GM18951 (cell line): ENCODE results near the gene DRD4.

ENCODE experiments used
- POLR2A ChIP-seq: IDR thresholded peaks from 4 replicates; pipeline ENCODE4 v1.6.1; 2011; ENCODE audit warnings: mild to moderate bottlenecking; ENCODE audit not compliant: insufficient read length, insufficient read depth; ENCODE audit errors: extremely low read depth
- in situ Hi-C: fragments of 300-500 bp; cut with MboI; formaldehyde crosslinking; loops from one replicate; pipeline ENCODE4 v1.12.0; 2022; ENCODE audit warnings: low sequenced_read_pairs, mixed read lengths, inconsistent platforms; ENCODE audit not compliant: unreplicated experiment

The DRD4 gene

DNA sequence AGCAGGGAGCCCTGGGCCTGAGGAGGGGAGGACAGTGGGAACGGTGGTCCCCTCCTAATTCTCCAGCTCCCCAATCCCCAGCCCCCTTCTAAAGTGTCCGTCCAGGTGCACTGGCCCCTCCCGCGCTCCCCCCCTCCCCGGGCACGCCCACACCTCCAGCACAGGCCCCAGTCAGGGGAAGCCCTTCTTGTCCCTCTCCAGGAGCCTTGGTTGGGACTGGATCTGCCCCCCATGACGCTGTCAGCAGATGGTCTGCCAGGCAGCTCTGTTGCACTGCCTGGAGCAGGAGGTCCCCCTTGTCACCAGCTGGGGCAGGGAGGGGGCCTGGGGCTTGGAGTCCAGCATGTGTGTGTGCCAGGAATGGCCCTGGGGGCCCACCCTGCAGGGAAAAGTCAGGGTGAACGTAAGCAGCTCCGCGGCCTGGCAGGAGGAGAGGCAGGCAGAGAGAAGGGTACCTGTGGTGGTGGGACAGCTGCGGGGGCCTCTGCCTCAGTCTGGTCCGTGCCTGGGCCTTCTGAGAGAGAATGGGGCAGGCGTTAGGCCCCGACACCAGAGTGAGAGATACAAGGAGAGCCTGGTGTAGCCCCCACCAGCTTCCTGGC is 22.9 kb upstream of the DRD4 start:
- TF ChIP-seq POLR2A: no peak
- in situ Hi-C loops: no loop called here

DNA sequence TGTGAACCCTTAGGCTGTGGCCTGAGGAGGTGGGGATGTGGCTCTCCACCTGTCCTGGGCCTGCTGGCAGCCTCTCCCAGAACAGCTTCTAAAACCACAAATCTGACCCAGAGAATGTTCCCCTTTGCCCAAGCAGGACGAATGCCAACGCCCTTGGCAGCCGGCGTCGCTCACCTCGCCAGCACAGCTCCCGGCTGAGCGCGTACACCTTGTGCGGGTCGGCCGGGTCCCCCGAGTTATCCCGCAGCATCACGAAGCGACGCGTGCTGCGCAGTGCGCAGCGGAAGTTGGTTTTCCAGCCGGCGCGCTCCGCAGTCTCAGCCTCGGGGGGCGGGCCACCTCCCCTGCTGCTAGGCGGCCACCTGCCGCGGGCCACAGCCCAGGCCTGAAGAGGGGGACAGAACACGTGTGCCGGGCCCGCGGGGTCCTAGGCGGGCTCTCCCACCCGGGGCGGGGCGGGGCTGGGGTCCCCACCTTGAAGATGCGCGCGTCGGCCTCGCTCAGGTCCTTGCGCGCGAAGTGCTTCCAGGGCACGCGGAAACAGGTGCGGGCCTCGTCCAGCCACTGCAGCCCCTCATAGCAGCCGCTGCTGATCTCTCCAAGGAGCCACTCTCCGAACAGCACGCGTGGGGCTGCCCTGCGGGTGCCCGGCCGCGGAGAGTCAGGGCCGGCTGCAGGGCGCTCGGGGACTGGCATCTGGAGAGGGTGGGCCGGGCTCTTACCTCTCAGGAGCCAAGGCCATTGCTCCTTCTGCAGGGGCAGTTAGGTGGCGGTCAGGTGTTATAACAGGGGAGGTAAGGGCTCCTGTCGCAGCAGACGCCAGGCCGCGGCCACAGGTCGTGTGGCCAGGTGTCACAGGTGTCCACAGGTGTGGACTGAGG is 22.2 kb upstream of the DRD4 start:
- in situ Hi-C loops: no loop called here
- TF ChIP-seq POLR2A: no peak

DNA sequence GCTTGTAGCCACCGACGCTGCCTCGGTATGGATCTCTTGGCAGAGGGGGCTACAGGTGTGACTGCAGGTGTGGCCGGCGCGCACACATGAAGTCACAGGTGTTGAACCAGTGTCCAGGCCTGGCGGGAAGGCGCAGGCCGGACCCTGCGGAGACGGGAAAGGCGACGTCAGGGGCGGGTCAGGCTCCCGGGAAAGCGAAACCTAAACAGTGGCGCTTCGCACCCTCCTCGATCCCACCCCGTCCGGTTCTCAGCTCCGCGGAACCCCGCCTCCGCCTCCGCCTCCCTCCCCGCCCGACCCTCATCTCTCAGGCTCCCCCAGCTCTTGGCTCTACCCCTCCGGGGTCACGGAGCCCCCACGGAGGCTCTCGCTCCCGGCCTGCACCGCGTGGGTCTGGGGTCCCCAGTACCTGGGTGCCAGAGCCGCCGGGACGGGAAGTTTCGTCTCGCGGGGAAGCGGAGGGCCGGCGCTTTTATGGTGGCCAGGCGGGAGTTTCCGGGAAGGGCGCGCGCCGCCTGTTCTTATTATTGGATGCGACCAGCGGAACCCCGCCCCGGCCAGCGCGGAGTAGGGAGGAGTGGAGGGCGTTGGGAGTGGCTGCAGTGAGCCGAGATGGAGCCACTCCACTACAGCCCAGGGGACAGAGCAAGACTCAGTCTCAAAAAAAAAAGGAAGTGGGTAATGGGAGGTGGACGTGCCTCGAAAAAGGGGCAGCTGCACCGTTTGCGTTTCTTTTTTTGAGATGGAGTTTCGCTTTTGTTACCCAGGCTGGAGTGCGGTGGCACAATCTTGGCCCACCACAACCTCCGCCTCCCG is 21.4 kb upstream of the DRD4 start, which contains the start of gene IRF7:
TSS of gene IRF7 (minus strand) at position 447 of the 816 bp plus-strand sequence. CDS start 586 bp downstream, outside the sequence.
- in situ Hi-C loops: no loop called here
- TF ChIP-seq POLR2A: peak; percentile 99

DNA sequence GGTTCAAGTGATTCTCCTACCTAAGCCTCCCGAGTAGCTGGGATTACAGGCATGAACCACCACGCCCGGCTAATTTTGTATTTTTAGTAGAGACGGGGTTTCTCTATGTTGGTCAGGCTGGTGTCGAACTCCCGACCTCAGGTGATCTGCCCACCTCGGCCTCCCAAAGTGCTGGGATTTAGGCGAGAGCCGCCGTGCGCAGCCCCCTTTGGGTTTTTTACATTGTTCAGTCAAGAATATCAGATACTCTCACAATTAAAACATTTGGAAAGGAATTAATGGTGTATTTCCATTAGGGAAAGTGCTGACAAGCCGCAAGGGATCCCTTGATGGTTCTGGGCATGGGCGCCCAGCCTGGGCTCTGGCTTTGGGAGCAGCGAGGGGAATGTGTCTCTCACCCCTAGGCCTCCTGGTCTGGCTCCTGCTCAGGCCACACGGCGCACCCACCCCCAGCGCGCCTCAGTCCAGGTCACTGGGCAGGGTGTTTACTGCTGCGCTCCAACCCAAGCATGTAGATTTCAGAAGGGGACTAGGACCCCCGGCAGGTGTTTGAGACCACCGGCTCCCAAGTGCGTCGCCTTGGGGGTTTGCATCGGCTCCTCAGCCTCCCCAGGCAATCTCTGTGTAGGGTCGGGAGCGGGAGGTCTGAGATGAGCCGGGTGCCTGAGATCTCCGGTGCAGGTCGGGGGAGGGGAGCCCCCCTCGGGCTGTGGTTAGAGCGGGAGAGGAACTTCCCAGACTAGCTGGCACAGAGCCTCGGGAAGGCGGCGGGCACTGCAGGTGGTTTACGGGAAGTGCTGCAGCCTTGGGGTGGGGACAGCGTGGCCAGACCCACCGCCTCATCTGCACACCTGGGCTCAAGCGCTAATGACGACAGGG is 20.5 kb upstream of the DRD4 start:
- in situ Hi-C loops: no loop called here
- no peak for TF ChIP-seq POLR2A

DNA sequence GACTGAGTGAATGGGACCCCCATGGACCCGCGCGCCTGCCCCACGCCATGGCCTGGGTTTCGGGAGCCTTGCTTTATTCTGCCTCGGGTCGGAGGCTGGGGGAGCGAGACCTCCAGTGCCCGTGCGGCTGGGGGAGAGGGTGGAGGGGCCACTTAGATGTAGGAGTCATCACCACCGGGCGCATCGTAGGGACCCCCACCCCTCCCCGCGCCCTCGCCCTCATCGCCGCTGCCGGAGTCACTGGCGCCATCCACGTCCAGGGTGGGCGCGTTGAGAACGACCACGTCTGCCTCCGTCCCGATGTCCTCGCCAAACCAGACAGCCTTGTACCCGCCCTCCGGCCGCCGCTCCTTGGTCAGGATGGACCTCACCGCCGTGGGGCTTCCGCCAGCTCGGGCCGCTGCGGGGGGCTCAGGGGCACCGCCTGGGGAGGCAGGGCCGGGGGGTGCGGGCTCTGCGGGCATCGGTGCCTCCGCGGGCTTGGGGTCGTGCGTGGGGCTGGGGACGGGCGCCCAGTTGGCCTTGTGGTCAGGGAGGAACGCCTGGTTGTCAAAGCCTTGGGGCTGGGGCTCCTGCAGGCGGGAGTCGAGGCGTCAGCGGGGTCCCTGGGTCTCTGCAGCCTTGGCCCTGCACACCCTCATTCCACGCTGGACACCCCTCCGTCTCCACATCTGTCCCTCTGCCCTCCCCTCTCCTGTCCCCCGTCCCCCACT is 19.7 kb upstream of the DRD4 start:
- in situ Hi-C loops: no loop called here
- TF ChIP-seq POLR2A: no peak

DNA sequence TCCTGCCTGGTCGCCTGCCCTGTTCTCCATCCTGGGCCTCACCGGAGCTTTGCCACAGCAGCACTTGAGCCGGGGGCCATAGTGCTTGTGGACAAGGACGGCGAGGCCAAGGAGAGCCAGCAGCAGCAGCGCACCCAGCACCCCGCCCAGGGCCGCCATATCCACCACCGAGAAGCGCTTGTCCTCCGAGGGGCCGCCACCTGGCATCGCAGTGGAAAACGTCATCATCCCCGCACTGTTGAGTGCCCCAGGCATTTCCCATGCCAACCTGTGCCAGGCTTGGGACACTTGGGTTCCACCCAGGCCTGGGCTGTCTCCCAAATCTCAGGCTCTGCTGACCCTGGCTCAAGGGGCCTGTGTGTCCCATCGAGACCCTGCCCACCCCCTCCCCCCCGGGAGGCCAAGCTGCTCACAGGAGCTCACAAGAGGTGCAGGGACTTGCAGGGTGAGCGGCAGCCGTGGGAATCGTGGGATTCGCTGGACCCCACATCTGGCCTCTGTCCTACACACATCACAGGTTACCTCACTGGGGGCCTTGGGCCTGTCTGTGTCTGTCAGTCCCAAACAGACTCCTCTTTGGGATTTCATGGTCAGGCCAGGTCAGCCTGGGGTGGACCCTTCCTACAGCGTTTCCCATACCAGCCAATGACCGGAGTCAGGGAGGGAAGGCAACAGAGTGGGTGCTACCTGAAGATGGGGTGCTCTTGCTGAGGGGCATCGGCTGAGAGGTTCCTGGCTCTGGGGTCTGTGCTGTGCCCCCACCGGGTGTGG is 19.0 kb upstream of the DRD4 start:
- TF ChIP-seq POLR2A: no peak
- in situ Hi-C loops: no loop called here

DNA sequence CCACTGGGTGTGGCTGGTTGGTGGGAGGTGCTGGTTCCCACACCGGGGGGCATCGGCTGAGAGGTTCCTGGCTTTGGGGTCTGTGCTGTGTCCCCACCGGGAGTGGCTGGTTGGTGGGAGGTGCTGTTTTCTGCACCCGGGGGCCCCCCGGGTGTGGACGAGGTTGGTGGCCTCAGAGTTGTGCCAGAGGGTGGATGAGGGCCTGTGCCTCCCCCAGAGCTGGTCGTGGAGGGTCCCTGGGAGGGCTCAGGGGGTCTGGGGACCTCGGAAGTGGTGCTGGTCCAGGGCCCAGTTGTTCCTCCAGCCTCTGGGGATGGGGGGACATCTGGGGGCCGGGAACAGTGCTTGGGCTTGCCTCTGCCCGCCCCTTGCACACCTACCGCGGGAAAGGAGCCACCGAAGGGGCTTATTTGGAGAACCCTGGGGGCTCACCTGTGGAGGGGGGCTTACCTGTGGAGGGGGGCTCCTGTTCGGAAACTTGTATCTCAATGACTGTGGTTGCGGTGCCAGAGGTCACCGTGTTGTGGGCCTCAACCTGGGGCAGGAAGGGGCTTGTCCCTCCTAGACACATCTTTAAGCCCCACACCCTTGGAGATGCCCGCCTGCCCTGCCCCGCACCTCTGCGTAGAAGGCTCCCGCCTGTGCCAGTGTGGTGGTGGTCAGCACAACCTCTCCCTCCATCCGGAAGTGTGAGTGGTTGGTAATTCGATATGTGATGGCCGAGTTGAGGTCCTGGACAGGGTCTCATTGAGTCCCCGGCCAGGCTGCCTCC is 18.0 kb upstream of the DRD4 start:
- in situ Hi-C loops: no loop called here
- no peak for TF ChIP-seq POLR2A

DNA sequence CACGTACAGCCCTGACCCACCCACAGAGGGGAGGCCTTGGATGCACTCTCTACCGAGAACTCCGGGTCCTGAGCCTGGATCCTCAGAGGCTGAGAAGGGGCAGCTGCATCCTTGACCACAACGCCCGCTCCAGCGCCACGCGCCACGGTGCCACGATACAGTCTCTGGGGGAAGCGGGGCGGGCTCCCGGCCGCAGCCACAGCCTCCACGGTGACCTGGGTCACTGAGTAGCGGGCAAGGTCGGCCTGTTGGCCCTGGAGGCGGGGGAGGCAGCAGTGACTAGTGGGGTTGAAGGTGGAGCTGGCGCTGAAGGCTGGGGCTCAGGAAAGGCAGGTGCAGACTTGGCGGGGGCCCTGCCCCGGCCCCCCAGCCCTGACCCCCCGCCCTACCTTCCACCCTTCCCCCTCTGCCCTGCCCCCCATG is 17.4 kb upstream of the DRD4 start:
- in situ Hi-C loops: no loop called here
- no peak for TF ChIP-seq POLR2A

DNA sequence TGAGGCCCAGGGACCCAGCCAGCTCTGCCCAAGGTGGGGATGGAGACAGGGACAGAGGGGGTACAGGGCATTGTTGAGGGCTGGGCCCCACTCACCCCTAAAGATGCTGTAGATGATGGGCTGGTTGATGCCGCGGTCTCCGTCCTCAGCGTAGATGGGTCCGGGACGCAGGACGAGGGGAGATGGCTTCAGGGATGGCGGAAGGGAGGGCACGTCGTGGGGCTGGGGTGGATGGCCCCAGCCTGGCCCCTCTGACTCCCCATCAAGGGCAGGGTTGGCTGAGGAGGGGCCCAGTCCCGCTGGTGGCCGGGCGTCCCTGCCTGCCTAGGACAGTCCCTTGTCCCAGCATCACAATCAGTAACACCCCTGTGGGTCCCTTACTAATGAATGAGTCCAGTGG is 16.9 kb upstream of the DRD4 start:
- no peak for TF ChIP-seq POLR2A
- in situ Hi-C loops: no loop called here

DNA sequence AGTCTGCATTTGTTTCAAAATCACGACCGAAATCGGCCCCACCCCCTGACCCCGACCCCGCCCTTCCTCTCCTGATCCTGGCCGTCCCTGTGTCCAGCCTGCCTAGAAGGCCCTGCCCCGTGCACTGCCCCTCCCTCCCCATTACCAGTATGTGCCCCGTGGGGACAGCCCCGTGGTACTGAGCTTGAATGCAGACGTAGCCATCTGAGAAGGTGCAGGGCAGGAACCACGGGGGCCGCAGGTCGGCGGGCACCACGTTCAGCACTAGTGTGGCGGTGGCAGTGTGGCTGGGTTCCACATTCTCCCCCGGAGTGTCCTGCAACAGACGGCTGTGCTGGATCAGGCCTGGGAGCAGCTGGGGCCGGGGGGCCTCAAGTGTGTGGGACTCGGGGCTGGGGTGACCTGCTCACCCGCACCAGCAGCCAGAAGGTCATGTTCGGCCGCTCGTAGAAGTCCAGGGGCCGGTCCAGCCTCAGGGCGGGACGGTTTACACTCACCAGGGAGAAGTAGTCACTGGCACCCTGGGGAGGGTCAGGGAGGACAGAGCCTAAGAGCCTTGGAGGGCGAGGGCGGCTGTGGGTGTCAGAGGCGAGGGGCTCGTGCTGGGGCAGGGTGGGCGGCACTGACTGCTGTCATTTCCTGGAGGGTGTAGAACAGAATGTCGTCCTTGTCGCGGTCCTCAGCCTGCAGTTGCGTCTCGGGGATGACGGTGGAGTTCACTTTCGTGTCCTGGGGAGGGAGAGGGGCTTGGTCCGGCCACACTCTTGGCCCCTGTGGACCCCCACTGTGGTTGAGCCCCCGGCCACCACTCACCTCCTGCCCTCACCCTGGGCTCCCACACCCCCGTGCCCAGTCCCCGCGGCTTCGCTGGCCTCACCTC is 15.9 kb upstream of the DRD4 start:
- in situ Hi-C loops: no loop called here
- TF ChIP-seq POLR2A: no peak

DNA sequence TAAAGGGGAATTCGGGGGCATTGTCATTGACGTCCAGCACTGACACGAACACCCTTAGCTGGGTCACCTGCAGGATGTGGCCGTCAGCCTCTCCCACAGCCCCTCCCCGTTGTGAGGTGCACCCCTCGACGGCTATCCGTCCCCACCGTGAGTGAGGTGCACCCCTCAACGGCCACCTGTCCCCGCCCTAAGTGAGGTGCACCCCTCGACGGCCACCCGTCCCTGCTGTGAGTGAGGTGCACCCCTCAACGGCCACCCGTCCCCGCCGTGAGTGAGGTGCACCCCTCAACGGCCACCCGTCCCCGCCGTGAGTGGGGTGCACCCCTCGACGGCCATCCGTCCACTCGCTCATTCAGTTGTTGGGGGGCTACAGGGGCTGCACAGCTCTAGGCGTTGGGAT is 15.2 kb upstream of the DRD4 start:
- TF ChIP-seq POLR2A: no peak
- in situ Hi-C loops: no loop called here
